ENCODE measurements around the gene NCSTN. TPM values are rescaled to one million over a fixed set of nuclear protein-coding genes. Genes with fewer than 3 reads are reported as not detected.
A peak's percentile ranks its signal among the peaks of the same experiment; 100 is the strongest.

Gene NCSTN
- total RNA-seq, 2 experiments from 2014 or later, result 72.3 to 75.5 TPM

DNA sequence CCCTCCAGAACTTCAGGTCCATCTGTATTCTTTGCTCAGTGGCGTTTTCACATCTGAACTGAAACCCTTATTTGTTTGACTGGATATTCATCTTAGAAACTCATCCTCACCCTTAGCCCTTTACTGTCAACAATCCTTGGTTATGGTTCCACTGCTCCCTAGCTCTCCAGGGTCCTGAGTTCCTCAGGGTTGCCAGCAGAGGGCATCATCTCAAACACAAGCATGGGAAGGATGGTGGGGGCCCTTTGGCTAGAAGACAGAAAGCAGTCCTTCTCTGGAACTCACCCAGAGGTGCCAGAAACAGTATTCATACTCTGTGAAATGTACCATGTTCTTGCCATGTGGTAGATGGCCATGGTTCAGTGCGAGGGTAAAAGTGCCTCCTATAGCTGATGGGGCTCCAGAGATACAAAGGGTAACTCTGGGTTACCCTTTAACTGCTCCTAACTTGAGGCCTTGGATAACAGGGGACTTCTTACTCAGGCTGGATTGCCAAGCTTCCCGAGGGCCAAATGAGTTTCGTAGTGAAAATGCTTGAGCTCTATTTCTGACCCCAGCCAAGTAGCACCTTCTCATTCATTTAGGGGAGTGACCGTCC, 11.3 kb downstream of the NCSTN start:
- no peaks in the 10 kb centered on the region for H3K27me3 Mint-ChIP-seq
- peaks cover 4% of the 10 kb centered on the region for H3K4me1 Mint-ChIP-seq
- peaks cover 78% of the 10 kb centered on the region for H3K36me3 Mint-ChIP-seq (ENCODE audit: low read depth)
- POLR2A ChIA-PET, result no interaction called here
- peak; percentile 27 for DNase-seq
- no peaks in the 10 kb centered on the region for H3K9me3 Mint-ChIP-seq
- CTCF ChIA-PET, result interaction anchor here (0.6 to 4.3 kb wide), 13 partner anchors 9 to 256 kb away, joined by 3 to 18 read pairs (median 3); partner anchors contain the start of gene IGSF8
- no peak overlapping the region for H3K4me3 Mint-ChIP-seq
- H3K27ac Mint-ChIP-seq, result no peak overlapping the region

- H3K9me3 Mint-ChIP-seq, result no peaks in the 10 kb centered on the region
- POLR2A ChIA-PET, result no interaction called here
These were observed 14.3 kb downstream of the NCSTN start for GRCh38 chr1:160357286-160358002.

DNA sequence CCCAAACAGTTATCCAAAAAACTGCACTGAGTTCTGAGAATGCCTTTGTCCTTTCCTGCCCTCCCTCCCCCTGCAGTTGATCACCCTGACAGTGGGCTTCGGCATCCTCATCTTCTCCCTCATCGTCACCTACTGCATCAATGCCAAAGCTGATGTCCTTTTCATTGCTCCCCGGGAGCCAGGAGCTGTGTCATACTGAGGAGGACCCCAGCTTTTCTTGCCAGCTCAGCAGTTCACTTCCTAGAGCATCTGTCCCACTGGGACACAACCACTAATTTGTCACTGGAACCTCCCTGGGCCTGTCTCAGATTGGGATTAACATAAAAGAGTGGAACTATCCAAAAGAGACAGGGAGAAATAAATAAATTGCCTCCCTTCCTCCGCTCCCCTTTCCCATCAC, 14.9 kb downstream of the NCSTN start:
- ChIA-PET CTCF (interaction anchor here (0.6 to 4.3 kb wide), 3 partner anchors 11 to 586 kb away, joined by 4 to 18 read pairs (median 4); no protein-coding TSS in a partner anchor), POLR2A (no interaction called here)
- Mint-ChIP-seq H3K36me3 (ENCODE audit: low read depth) (peaks cover 50% of the 10 kb centered on the region), H3K27ac (no peak overlapping the region), H3K4me3 (no peak overlapping the region), H3K9me3 (no peaks in the 10 kb centered on the region), H3K27me3 (no peaks in the 10 kb centered on the region), H3K4me1 (no peaks in the 10 kb centered on the region)
- no peak for DNase-seq

More at GRCh38 chr1:160357286-160358002, 14.3 kb downstream of the NCSTN start:
- no peak overlapping the region for H3K27ac Mint-ChIP-seq
- CTCF ChIA-PET, result interaction anchor here (0.9 to 4.3 kb wide), 3 partner anchors 17 to 256 kb away, joined by 3 to 18 read pairs (median 4); no protein-coding TSS in a partner anchor
- peaks cover 55% of the 10 kb centered on the region for H3K36me3 Mint-ChIP-seq (ENCODE audit: low read depth)
- no peaks in the 10 kb centered on the region for H3K4me1 Mint-ChIP-seq
- no peak for DNase-seq
- no peaks in the 10 kb centered on the region for H3K27me3 Mint-ChIP-seq
- H3K4me3 Mint-ChIP-seq, result no peak overlapping the region

- Mint-ChIP-seq H3K4me1 (no peaks in the 10 kb centered on the region), H3K36me3 (ENCODE audit: low read depth) (peaks cover 36% of the 10 kb centered on the region), H3K27me3 (no peaks in the 10 kb centered on the region), H3K4me3 (no peak overlapping the region), H3K9me3 (no peaks in the 10 kb centered on the region), H3K27ac (no peak overlapping the region)
- no peak for DNase-seq
- POLR2A ChIA-PET, result no interaction called here
- CTCF ChIA-PET, result interaction anchor here (0.7 to 1.3 kb wide), 2 partner anchors 13 to 292 kb away, joined by 4 to 5 read pairs; no protein-coding TSS in a partner anchor
These were observed 16.5 kb downstream of the NCSTN start for GRCh38 chr1:160359559-160360226.

GRCh38 chr1:160360227-160360695, 17.1 kb downstream of the NCSTN start:
- H3K27me3 Mint-ChIP-seq, result no peaks in the 10 kb centered on the region
- peaks cover 32% of the 10 kb centered on the region for H3K36me3 Mint-ChIP-seq (ENCODE audit: low read depth)
- DNase-seq, result no peak
- no peak overlapping the region for H3K4me3 Mint-ChIP-seq
- POLR2A ChIA-PET, result no interaction called here
- H3K27ac Mint-ChIP-seq, result no peak overlapping the region
- H3K4me1 Mint-ChIP-seq, result no peaks in the 10 kb centered on the region
- CTCF ChIA-PET, result no interaction called here
- no peaks in the 10 kb centered on the region for H3K9me3 Mint-ChIP-seq

DNA sequence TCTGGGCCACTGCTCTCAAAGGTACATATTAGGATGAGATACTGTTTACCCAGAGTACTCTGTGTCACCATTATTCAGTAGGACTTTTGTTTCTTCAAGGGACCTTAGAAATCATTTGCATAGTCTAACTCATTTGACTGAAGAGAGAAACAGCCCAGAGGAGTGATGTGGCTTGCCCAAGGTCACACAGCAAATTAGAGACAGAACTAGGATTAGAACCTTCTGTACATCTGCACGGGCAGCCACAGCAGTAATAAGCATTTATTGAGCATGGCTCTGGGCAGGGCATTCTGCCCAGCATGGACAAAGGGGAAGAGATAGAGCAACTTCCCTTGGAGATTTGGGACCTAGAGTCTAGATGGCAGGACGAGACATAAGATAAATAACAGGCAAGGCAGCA, 18.0 kb downstream of the NCSTN start:
- no peak overlapping the region for H3K4me3 Mint-ChIP-seq
- H3K36me3 Mint-ChIP-seq (ENCODE audit: low read depth), result peaks cover 24% of the 10 kb centered on the region
- H3K27ac Mint-ChIP-seq, result no peak overlapping the region
- no peaks in the 10 kb centered on the region for H3K4me1 Mint-ChIP-seq
- DNase-seq, result no peak
- no peaks in the 10 kb centered on the region for H3K9me3 Mint-ChIP-seq
- CTCF ChIA-PET, result interaction anchor here (1.1 kb wide), 1 partner anchor 13 kb away, joined by 3 read pairs; no protein-coding TSS in a partner anchor
- no peaks in the 10 kb centered on the region for H3K27me3 Mint-ChIP-seq
- POLR2A ChIA-PET, result no interaction called here

DNA sequence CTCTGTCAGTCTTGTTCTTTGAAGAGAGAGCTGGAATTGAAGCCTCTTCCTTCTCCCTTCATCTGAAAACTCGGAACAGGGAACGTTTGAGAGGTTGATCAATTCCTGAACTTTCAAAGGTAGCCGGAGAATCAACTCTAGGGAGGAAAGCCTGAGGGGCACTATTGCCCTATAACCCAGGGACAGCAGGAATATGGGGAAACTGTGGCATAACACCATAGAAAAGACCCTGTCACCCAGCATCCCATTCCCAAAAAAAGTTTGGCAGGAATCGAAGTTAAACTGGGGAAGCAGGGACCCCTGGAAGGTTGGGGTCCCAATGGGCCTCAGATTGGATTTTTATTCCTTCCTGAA, 18.6 kb downstream of the NCSTN start:
- ChIA-PET POLR2A (no interaction called here), CTCF (interaction anchor here (1.3 to 2.3 kb wide), 2 partner anchors 15 to 52 kb away, joined by 4 to 7 read pairs; no protein-coding TSS in a partner anchor)
- no peaks in the 10 kb centered on the region for H3K9me3 Mint-ChIP-seq
- DNase-seq, result no peak
- H3K27me3 Mint-ChIP-seq, result no peaks in the 10 kb centered on the region
- peaks cover 20% of the 10 kb centered on the region for H3K36me3 Mint-ChIP-seq (ENCODE audit: low read depth)
- no peak overlapping the region for H3K27ac Mint-ChIP-seq
- H3K4me1 Mint-ChIP-seq, result no peaks in the 10 kb centered on the region
- H3K4me3 Mint-ChIP-seq, result no peak overlapping the region

- Mint-ChIP-seq H3K27me3 (no peaks in the 10 kb centered on the region), H3K9me3 (no peaks in the 10 kb centered on the region), H3K36me3 (ENCODE audit: low read depth) (peaks cover 16% of the 10 kb centered on the region), H3K27ac (peak overlapping the region; percentile 27), H3K4me1 (peaks cover under 1% of the 10 kb centered on the region), H3K4me3 (no peak overlapping the region)
- CTCF ChIA-PET, result interaction anchor here (1.3 to 2.3 kb wide), 2 partner anchors 15 to 51 kb away, joined by 4 to 7 read pairs; no protein-coding TSS in a partner anchor
- POLR2A ChIA-PET, result no interaction called here
- no peak for DNase-seq
These were observed 19.2 kb downstream of the NCSTN start for GRCh38 chr1:160362168-160362957.

- no peak overlapping the region for H3K4me3 Mint-ChIP-seq
- H3K9me3 Mint-ChIP-seq, result no peaks in the 10 kb centered on the region
- peaks cover 7% of the 10 kb centered on the region for H3K4me1 Mint-ChIP-seq
- no peaks in the 10 kb centered on the region for H3K27me3 Mint-ChIP-seq
- POLR2A ChIA-PET, result no interaction called here
- CTCF ChIA-PET, result interaction anchor here (1.1 to 2.3 kb wide), 3 partner anchors 14 to 51 kb away, joined by 3 to 7 read pairs (median 4); no protein-coding TSS in a partner anchor
- no peak for DNase-seq
- H3K27ac Mint-ChIP-seq, result no peak overlapping the region
- H3K36me3 Mint-ChIP-seq (ENCODE audit: low read depth), result peaks cover 12% of the 10 kb centered on the region
These were observed 19.8 kb downstream of the NCSTN start for GRCh38 chr1:160363010-160363409.

GRCh38 chr1:160363951-160364735, 21.0 kb downstream of the NCSTN start:
- ChIA-PET CTCF (interaction anchor here (0.6 to 3.5 kb wide), 7 partner anchors 9 to 308 kb away, joined by 3 to 15 read pairs (median 4); no protein-coding TSS in a partner anchor), POLR2A (no interaction called here)
- Mint-ChIP-seq H3K36me3 (ENCODE audit: low read depth) (peaks cover 5% of the 10 kb centered on the region), H3K9me3 (no peaks in the 10 kb centered on the region), H3K4me1 (peaks cover 9% of the 10 kb centered on the region), H3K27me3 (no peaks in the 10 kb centered on the region), H3K27ac (no peak overlapping the region), H3K4me3 (no peak overlapping the region)
- DNase-seq, result no peak

DNA sequence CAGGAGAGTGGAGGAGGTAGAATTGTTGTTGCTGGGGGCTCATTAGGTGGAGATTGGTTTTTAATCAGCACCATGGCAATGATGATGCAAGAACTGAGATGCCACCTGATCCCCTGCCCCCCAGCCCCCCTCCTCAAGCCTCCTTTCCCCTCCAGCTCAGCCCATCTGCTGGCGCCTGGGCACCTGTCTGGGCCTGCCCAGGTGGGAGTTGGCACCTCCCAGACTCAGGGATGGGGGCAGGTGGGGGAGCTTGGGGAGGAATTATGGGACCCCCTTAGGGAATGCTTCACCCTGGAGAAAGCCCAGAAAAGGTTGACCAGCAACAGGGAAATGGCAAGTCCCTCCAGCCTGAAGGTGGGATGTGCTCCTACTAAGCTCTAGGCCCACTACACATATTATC, 22.1 kb downstream of the NCSTN start:
- CTCF ChIA-PET, result interaction anchor here (0.6 to 3.5 kb wide), 3 partner anchors 10 to 608 kb away, joined by 3 to 15 read pairs (median 5); no protein-coding TSS in a partner anchor
- Mint-ChIP-seq H3K4me1 (peaks cover 9% of the 10 kb centered on the region), H3K27ac (no peak overlapping the region), H3K36me3 (ENCODE audit: low read depth) (no peaks in the 10 kb centered on the region), H3K9me3 (no peaks in the 10 kb centered on the region), H3K27me3 (peaks cover 3% of the 10 kb centered on the region), H3K4me3 (no peak overlapping the region)
- POLR2A ChIA-PET, result no interaction called here
- DNase-seq, result no peak
